ENCODE results near the gene SLC22A17.

SLC22A17 gene

DNA sequence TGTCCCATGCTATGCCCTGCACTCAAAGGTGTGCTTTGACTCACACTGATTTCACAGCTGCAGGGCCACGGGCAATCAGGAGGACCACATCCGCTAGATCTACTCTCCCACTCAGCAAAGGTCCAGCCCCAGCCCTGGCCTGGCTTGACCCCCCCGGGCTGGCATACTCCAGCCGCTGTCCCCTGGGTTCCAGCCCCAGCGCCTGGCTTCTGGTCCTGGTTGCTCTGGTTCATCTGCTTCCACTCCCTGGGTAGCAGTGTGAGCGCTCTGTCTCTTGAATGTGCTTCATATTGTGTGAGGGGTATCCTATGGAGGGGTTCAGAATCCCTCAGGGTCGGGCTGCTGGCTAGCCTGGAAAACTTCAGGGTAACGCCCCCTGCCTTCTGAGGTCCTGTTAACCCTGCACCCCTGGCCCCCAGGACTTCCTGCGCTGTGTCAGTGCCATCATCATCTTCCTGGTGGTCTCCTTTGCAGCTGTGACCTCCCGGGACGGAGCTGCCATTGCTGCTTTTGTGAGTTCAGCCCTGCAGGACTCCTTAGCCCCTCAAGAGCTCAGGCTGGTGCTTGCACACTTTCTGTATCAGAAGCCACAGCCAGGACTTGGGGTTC, 26.0 kb upstream of the SLC22A17 start:
- Histone ChIP-seq H3K27me3 (peaks cover 0 to 9% (median 0%) of the 10 kb centered on the region in 11 experiments; a peak in 5 of 22 replicates), H3K36me3 (no peaks in the 10 kb centered on the region), H4K20me1 (peaks cover 0 to 6% (median 0%) of the 10 kb centered on the region in 11 experiments; a peak in 3 of 22 replicates), H3K27ac (no peak overlapping the region), H3K4me1 (peaks cover 15 to 67% (median 47%) of the 10 kb centered on the region in 10 experiments; a peak in 19 of 20 replicates), H3K9me3 (replicated peaks in 1 of 11) (no peaks in the 10 kb centered on the region), H3K9ac (no peak overlapping the region), H3K4me3 (no peak overlapping the region), H3K4me2 (peak overlapping the region in 6 of 11 experiments; percentile 12 to 96 (median 85); a peak in 6 of 22 replicates)
- TF ChIP-seq Cebpa-rat (IDR thresholded peaks at IDR 0.05), result no peak

GRCh38 chr14:23377573-23378563, 25.2 kb upstream of the SLC22A17 start:
- H3K36me3 ChIP-seq, result no peaks in the 10 kb centered on the region
- no peaks in the 10 kb centered on the region for H3K9me3 ChIP-seq (replicated peaks in 1 of 11)
- no peak for TF ChIP-seq Cebpa-rat (IDR thresholded peaks at IDR 0.05)
- peaks cover 15 to 67% (median 47%) of the 10 kb centered on the region in 10 experiments; a peak in 19 of 20 replicates for H3K4me1 ChIP-seq
- peaks cover 0 to 7% (median 0%) of the 10 kb centered on the region in 11 experiments; a peak in 5 of 22 replicates for H3K27me3 ChIP-seq
- peak overlapping the region; percentile 46 to 96 (median 77); a peak in 21 of 22 replicates for H3K4me2 ChIP-seq
- peaks cover 0 to 6% (median 0%) of the 10 kb centered on the region in 11 experiments; a peak in 3 of 22 replicates for H4K20me1 ChIP-seq
- H3K27ac ChIP-seq, result peak overlapping the region in 5 of 11 experiments; percentile 14 to 54 (median 31); a peak in 4 of 22 replicates
- peak overlapping the region in 4 of 11 experiments; percentile 8 to 49 (median 36); a peak in 5 of 22 replicates for H3K9ac ChIP-seq
- H3K4me3 ChIP-seq, result no peak overlapping the region

DNA sequence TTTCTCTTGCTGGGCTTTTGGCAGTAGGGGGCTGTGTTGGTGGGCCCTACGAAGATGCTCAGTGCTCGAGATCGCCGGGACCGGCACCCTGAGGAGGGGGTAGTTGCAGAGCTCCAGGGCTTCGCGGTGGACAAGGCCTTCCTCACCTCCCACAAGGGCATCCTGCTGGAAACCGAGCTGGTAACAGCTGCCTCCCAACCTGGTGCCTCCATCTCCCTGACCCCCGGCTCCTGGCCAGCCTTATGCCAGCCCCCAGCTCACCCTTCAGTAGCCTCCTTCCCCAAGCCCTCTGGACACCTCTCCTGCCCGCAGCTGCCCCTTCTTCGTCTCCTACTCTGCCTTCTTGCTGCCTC, 24.5 kb upstream of the SLC22A17 start:
- H3K4me1 ChIP-seq, result peaks cover 15 to 60% (median 40%) of the 10 kb centered on the region in 10 experiments; a peak in 19 of 20 replicates
- no peaks in the 10 kb centered on the region for H3K9me3 ChIP-seq (replicated peaks in 1 of 11)
- peaks cover 0 to 7% (median 0%) of the 10 kb centered on the region in 11 experiments; a peak in 2 of 22 replicates for H3K27me3 ChIP-seq
- H4K20me1 ChIP-seq, result peaks cover 0 to 6% (median 0%) of the 10 kb centered on the region in 11 experiments; a peak in 3 of 22 replicates
- peak overlapping the region in 2 of 10 experiments; percentile 9 to 12; a peak in 1 of 20 replicates for H3K4me3 ChIP-seq
- no peaks in the 10 kb centered on the region for H3K36me3 ChIP-seq
- H3K4me2 ChIP-seq, result peak overlapping the region; percentile 46 to 96 (median 77)
- TF ChIP-seq Cebpa-rat (IDR thresholded peaks at IDR 0.05), result no peak
- peak overlapping the region in 6 of 11 experiments; percentile 14 to 54 (median 36); a peak in 7 of 22 replicates for H3K27ac ChIP-seq
- peak overlapping the region in 8 of 11 experiments; percentile 7 to 49 (median 32); a peak in 12 of 22 replicates for H3K9ac ChIP-seq

- Histone ChIP-seq H3K4me3 (peak within 1 kb of the TSS in 2 of 10 experiments; percentile 9 to 12; a peak in 2 of 20 replicates), H4K20me1 (peaks cover 0 to 6% (median 0%) of the 10 kb centered on the region in 11 experiments; a peak in 3 of 22 replicates), H3K9me3 (replicated peaks in 1 of 11) (no peaks in the 10 kb centered on the region), H3K27me3 (peaks cover 0 to 7% (median 0%) of the 10 kb centered on the region in 11 experiments; a peak in 2 of 22 replicates), H3K36me3 (no peaks in the 10 kb centered on the region), H3K4me1 (peaks cover 15 to 54% (median 34%) of the 10 kb centered on the region in 10 experiments; a peak in 19 of 20 replicates), H3K9ac (peak within 1 kb of the TSS in 9 of 11 experiments; percentile 7 to 50 (median 32); a peak in 14 of 22 replicates), H3K27ac (peak within 1 kb of the TSS in 7 of 11 experiments; percentile 14 to 54 (median 32); a peak in 10 of 22 replicates), H3K4me2 (peak within 1 kb of the TSS; percentile 46 to 96 (median 77))
- no peak for TF ChIP-seq Cebpa-rat (IDR thresholded peaks at IDR 0.05)
These were observed 24.0 kb upstream of the SLC22A17 start, which contains the start of gene CMTM5 for GRCh38 chr14:23376482-23377197. Gene CMTM5 (plus strand): TSS chr14:23377046. CDS start chr14:23377252, 206 bp downstream.

GRCh38 chr14:23375527-23376251, 23.0 kb upstream of the SLC22A17 start:
- H3K27me3 ChIP-seq, result no peaks in the 10 kb centered on the region; a peak in 1 of 22 replicates
- H3K4me2 ChIP-seq, result peak overlapping the region in 1 of 11 experiments; percentile 74; a peak in 4 of 22 replicates
- no peak for TF ChIP-seq Cebpa-rat (IDR thresholded peaks at IDR 0.05)

GRCh38 chr14:23373041-23373440, 20.4 kb upstream of the SLC22A17 start:
- no peak for TF ChIP-seq Cebpa-rat (IDR thresholded peaks at IDR 0.05)
- H3K9me3 ChIP-seq (replicated peaks in 1 of 11), result no peaks in the 10 kb centered on the region
- H3K4me2 ChIP-seq, result no peak overlapping the region
- H3K36me3 ChIP-seq, result no peaks in the 10 kb centered on the region
- H3K4me1 ChIP-seq, result peaks cover 15 to 26% (median 24%) of the 10 kb centered on the region in 10 experiments; a peak in 19 of 20 replicates
- 0 out of 22 replicates have a peak, but pooled peaks cover 0 to 5% (median 0%) of the 10 kb centered on the region in 11 experiments for H4K20me1 ChIP-seq
- H3K4me3 ChIP-seq, result no peak overlapping the region
- H3K9ac ChIP-seq, result no peak overlapping the region
- H3K27ac ChIP-seq, result no peak overlapping the region
- no peaks in the 10 kb centered on the region; a peak in 1 of 22 replicates for H3K27me3 ChIP-seq

More at GRCh38 chr14:23375527-23376251, 23.0 kb upstream of the SLC22A17 start:
- no peak overlapping the region for H3K4me3 ChIP-seq
- no peaks in the 10 kb centered on the region for H3K9me3 ChIP-seq (replicated peaks in 1 of 11)
- peaks cover 15 to 48% (median 29%) of the 10 kb centered on the region in 10 experiments; a peak in 19 of 20 replicates for H3K4me1 ChIP-seq
- no peak overlapping the region for H3K27ac ChIP-seq
- H3K36me3 ChIP-seq, result no peaks in the 10 kb centered on the region
- peaks cover 0 to 5% (median 0%) of the 10 kb centered on the region in 11 experiments; a peak in 2 of 22 replicates for H4K20me1 ChIP-seq
- H3K9ac ChIP-seq, result no peak overlapping the region

GRCh38 chr14:23372509-23372908, 19.8 kb upstream of the SLC22A17 start, which contains the start of gene IL25:
Gene IL25 (plus strand): TSS chr14:23372809.
- Histone ChIP-seq H3K27me3 (no peaks in the 10 kb centered on the region; a peak in 1 of 22 replicates), H3K4me2 (no peak within 1 kb of the TSS), H3K27ac (no peak within 1 kb of the TSS), H3K4me3 (no peak within 1 kb of the TSS), H4K20me1 (0 out of 22 replicates have a peak, but pooled peaks cover 0 to 4% (median 0%) of the 10 kb centered on the region in 11 experiments), H3K36me3 (no peaks in the 10 kb centered on the region), H3K9ac (no peak within 1 kb of the TSS), H3K4me1 (peaks cover 15 to 21% (median 19%) of the 10 kb centered on the region in 10 experiments; a peak in 19 of 20 replicates), H3K9me3 (replicated peaks in 1 of 11) (no peaks in the 10 kb centered on the region)
- TF ChIP-seq Cebpa-rat (IDR thresholded peaks at IDR 0.05), result no peak
